SK-N-SH (cell line): Measurements from ENCODE around the gene HRH3.

Experiments used
- ELF1 ChIP-seq: IDR thresholded peaks from 2 replicates; pipeline ENCODE4 v1.4.0; 2012
- EZH2phosphoT487 ChIP-seq: fragments of 200-600 bp; sonication (generic); IDR thresholded peaks from 2 replicates; pipeline ENCODE4 v1.6.1; 2017; ENCODE audit warnings: low read depth, mixed run types, mild to moderate bottlenecking, antibody characterized with exemption, moderate library complexity, borderline replicate concordance
- MEF2A ChIP-seq: IDR thresholded peaks from 2 replicates; pipeline ENCODE4 v1.4.0; 2012; ENCODE audit warnings: low read depth, borderline replicate concordance
- MXI1 ChIP-seq: IDR thresholded peaks from 2 replicates; pipeline ENCODE4 v1.6.1; 2012; ENCODE audit warnings: mild to moderate bottlenecking, low read depth, low read length, improper control_type of control experiment
- NFIC ChIP-seq: IDR thresholded peaks from 2 replicates; pipeline ENCODE4 v1.4.0; 2012; ENCODE audit warnings: borderline replicate concordance
- YY1 ChIP-seq: IDR thresholded peaks from 2 replicates; pipeline ENCODE4 v1.4.0; 2012; ENCODE audit warnings: low read depth, mild to moderate bottlenecking
- TF ChIP-seq, protein P1 (sequence below): fragments of 200-600 bp; sonication (generic); IDR thresholded peaks from 2 replicates; pipeline ENCODE4 v1.6.1; 2017; ENCODE audit warnings: antibody characterized with exemption, mild to moderate bottlenecking, moderate library complexity

GRCh38 chr20:62165762-62166399, 54.2 kb downstream of the HRH3 start:
- TF ChIP-seq NFIC (no peak), EZH2phosphoT487 (no peak), ELF1 (no peak), YY1 (no peak), MXI1 (no peak), MEF2A (no peak)
- TF ChIP-seq, protein P1, sequence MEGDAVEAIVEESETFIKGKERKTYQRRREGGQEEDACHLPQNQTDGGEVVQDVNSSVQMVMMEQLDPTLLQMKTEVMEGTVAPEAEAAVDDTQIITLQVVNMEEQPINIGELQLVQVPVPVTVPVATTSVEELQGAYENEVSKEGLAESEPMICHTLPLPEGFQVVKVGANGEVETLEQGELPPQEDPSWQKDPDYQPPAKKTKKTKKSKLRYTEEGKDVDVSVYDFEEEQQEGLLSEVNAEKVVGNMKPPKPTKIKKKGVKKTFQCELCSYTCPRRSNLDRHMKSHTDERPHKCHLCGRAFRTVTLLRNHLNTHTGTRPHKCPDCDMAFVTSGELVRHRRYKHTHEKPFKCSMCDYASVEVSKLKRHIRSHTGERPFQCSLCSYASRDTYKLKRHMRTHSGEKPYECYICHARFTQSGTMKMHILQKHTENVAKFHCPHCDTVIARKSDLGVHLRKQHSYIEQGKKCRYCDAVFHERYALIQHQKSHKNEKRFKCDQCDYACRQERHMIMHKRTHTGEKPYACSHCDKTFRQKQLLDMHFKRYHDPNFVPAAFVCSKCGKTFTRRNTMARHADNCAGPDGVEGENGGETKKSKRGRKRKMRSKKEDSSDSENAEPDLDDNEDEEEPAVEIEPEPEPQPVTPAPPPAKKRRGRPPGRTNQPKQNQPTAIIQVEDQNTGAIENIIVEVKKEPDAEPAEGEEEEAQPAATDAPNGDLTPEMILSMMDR: no peak
